GM12878 (cell line): ENCODE data around the gene SGO1. TPM values are rescaled to one million over a fixed set of nuclear protein-coding genes. Genes with fewer than 3 reads are reported as not detected.

ENCODE experiments used
- ATAC-seq: fragments of 200-7000 bp; cut with Tn5 transposase; 3 replicates; pipeline ENCODE4 v1.9.1; 2020; ENCODE audit warnings: mild to moderate bottlenecking, moderate library complexity
- BruUV-seq: library from RNA; stranded (reverse); fragments of 400-500 nt; replicated peaks from 2 replicates; lab custom pipeline; 2021; lab: Mats Ljungman, UMichigan
- CTCF ChIA-PET: fragments of 300-600 bp; sonication (Branson Sonifier 250); formaldehyde crosslinking; extraction: SDS; loops from one replicate; lab custom pipeline; 2021; ENCODE audit warnings: inconsistent platforms; lab: Yijun Ruan, JAX
- POLR2A ChIA-PET: fragments of 350-600 bp; formaldehyde crosslinking; extraction: SDS; loops from one replicate; lab custom pipeline; 2021; ENCODE audit warnings: inconsistent platforms; lab: Charles Lee
- RAD21 ChIA-PET: fragments of 300-600 bp; sonication (Branson Sonifier 250); formaldehyde crosslinking; loops from one replicate; lab custom pipeline; 2023; ENCODE audit warnings: antibody characterized with exemption; ENCODE audit not compliant: unreplicated experiment; lab: Charles Lee
- SMC1A ChIA-PET: fragments of 300-600 bp; sonication (Branson Sonifier 250); formaldehyde crosslinking; loops from one replicate; lab custom pipeline; 2023; ENCODE audit not compliant: unreplicated experiment, uncharacterized antibody; lab: Charles Lee
- DNase-seq: peaks from one replicate; pipeline ENCODE4 v3.0.0-alpha.2; 2011; ENCODE audit warnings: low read depth, low spot score
- FAIRE-seq: peaks from 3 replicates; lab custom pipeline; 2011; peaks lifted over from hg19 to GRCh38; lab: Jason Lieb, UNC
- H2AFZ ChIP-seq: 2 replicates; pipeline ENCODE4 v1.6.0; 2011; ENCODE audit warnings: low read depth, low read length, control low read depth; ENCODE audit not compliant: control insufficient read depth
- H3K27ac ChIP-seq: 2 replicates; pipeline ENCODE4 v1.5.1; 2011; ENCODE audit warnings: control low read depth; ENCODE audit not compliant: control insufficient read depth, insufficient read depth
- H3K27me3 ChIP-seq, 2 experiments: replicated peaks in 1 of 2; 2 replicates each; pipeline versions ENCODE4 v1.6.0 to v1.6.1; 2011; ENCODE audit warnings: low read length in 1 of 2; ENCODE audit not compliant: control insufficient read depth in 2 of 2, insufficient read depth in 2 of 2
- H3K36me3 ChIP-seq, 2 experiments: 2 replicates each; pipeline ENCODE4 v1.5.1; 2011; ENCODE audit warnings: low read length in 1 of 2; ENCODE audit not compliant: control insufficient read depth in 2 of 2, insufficient read depth in 2 of 2
- H3K4me1 ChIP-seq: 2 replicates; pipeline ENCODE4 v1.6.1; 2011; ENCODE audit warnings: mild to moderate bottlenecking, low read length, moderate library complexity, mixed read lengths; ENCODE audit not compliant: control insufficient read depth, insufficient read depth
- H3K4me2 ChIP-seq: 2 replicates; pipeline ENCODE4 v1.6.0; 2011; ENCODE audit warnings: control low read depth; ENCODE audit not compliant: control insufficient read depth, insufficient read depth
- H3K4me3 ChIP-seq: fragments of 200-600 bp; sonication (generic); 2 replicates; pipeline ENCODE4 v1.5.1; 2016
- H3K79me2 ChIP-seq: 2 replicates; pipeline ENCODE4 v1.6.0; 2011; ENCODE audit warnings: low read length; ENCODE audit not compliant: control insufficient read depth, insufficient read depth
- H3K9ac ChIP-seq: 2 replicates; pipeline ENCODE4 v1.8.0; 2011; ENCODE audit warnings: low read length, control low read depth, mixed read lengths; ENCODE audit not compliant: control insufficient read depth, insufficient read depth
- H3K9me3 ChIP-seq: replicated peaks from 3 replicates; pipeline ENCODE4 v1.5.1; 2011; ENCODE audit warnings: mild to moderate bottlenecking, low read length; ENCODE audit not compliant: control insufficient read depth, insufficient read depth
- H4K20me1 ChIP-seq: 2 replicates; pipeline ENCODE4 v1.6.0; 2011; ENCODE audit not compliant: control insufficient read depth, insufficient read depth
- ETV6 ChIP-seq, 2 experiments: fragments of 450-650 bp in 1 of 2; IDR thresholded peaks in 1 of 2; conservative IDR thresholded peaks in 1 of 2; 2 replicates each; pipeline ENCODE4 v1.6.1; 2014; ENCODE audit warnings: antibody characterized with exemption in 1 of 2, borderline replicate concordance in 1 of 2, low read depth in 1 of 2, mild to moderate bottlenecking in 1 of 2, moderate library complexity in 1 of 2
- GABPA ChIP-seq: IDR thresholded peaks from 2 replicates; pipeline ENCODE4 v1.6.1; 2014; ENCODE audit warnings: antibody characterized with exemption, low read depth, mild to moderate bottlenecking, inconsistent platforms
- KAT2A ChIP-seq: conservative IDR thresholded peaks from 2 replicates; pipeline ENCODE4 v1.6.1; 2011; ENCODE audit warnings: low read depth, low read length; ENCODE audit not compliant: control insufficient read depth
- TBL1XR1 ChIP-seq: IDR thresholded peaks from 2 replicates; pipeline ENCODE4 v1.6.1; 2012; ENCODE audit warnings: low read depth, low read length, improper control_type of control experiment
- ZNF24 ChIP-seq: fragments of 450-650 bp; IDR thresholded peaks from 2 replicates; pipeline ENCODE4 v1.6.1; 2017; ENCODE audit warnings: antibody characterized with exemption, mild to moderate bottlenecking
- WGBS: methylation state at CpG from one replicate; pipeline ENCODE4 v1.1.6; 2016; ENCODE audit warnings: low lambda C conversion rate; ENCODE audit not compliant: insufficient replicate concordance, insufficient coverage; ENCODE audit errors: missing lambda C conversion rate; 5-methylcytosine and 5-hydroxymethylcytosine counted together
- in situ Hi-C: fragments of 300-500 bp; cut with MboI; formaldehyde crosslinking; loops from 9 replicates; pipeline ENCODE4 v1.14.3; 2018; ENCODE audit warnings: mixed read lengths
- intact Hi-C: fragments of 100-400 bp; cut with micrococcal nuclease; formaldehyde crosslinking; loops from one replicate; pipeline ENCODE4 v1.14.2; 2022; ENCODE audit not compliant: unreplicated experiment
- polyA plus RNA-seq, 11 experiments: library from polyadenylated mRNA; depleted of rRNA in 4 of 11; unstranded in 6 of 11; stranded (reverse) in 5 of 11; fragments of >200 nt; fragmentation: Nextera tagmentation in 4 of 11; fragmentation: Illumina TruSeq in 1 of 11; extraction: Ambion mirVana in 4 of 11; extraction: Trizol in 1 of 11; gene quantifications; 1 replicate in 1 of 11; 2 replicates in 10 of 11; pipeline versions ENCODE4 v1.2.1 to v1.2.3, GENCODE V29; 2011 to 2016; ENCODE audit warnings: inconsistent platforms in 2 of 11, missing spikeins in 2 of 11, low read depth in 1 of 11
- total RNA-seq, 4 experiments: library from RNA; depleted of rRNA in 3 of 4; stranded (reverse); fragments of >200 nt in 3 of 4; fragmentation: Illumina TruSeq in 1 of 4; extraction: Trizol in 1 of 4; gene quantifications; 2 replicates each; pipeline versions ENCODE4 v1.2.1 to v1.2.3, GENCODE V29; 2013 to 2021
- TF ChIP-seq, protein P1 (sequence below): fragments of 450-650 bp; IDR thresholded peaks from 2 replicates; pipeline ENCODE4 v1.6.1; 2016; ENCODE audit warnings: mild to moderate bottlenecking
- TF ChIP-seq, protein P2 (sequence below): fragments of 450-650 bp; IDR thresholded peaks from 2 replicates; pipeline ENCODE4 v1.6.1; 2014; ENCODE audit warnings: mild to moderate bottlenecking

Gene SGO1
- total and polyA plus RNA-seq, 10 of the 15 experiments (the other 5 are each of a cell fraction or from before 2014, with no cell fraction given): 10.9 to 46.2 (median 17.6) TPM

DNA sequence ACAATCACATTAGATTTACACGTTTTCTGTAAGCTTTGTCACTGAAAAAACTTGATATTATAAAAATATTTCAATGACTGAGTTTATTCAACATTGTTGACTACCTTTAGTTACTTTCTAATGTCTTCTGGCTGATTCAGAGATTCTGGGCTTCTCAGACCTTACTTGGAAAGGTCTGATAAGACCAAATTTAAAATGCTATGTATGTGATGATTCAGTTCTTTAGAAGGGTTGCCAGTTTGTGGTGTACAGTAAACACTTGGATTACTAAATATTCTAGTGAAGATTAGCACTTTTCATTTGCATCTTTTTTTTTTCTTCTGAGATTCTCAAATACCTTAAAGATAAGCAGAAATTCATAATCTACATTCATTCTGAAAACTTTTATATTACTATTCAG, 49.8 kb downstream of the SGO1 start:
- BruUV-seq: no TSS peak

DNA sequence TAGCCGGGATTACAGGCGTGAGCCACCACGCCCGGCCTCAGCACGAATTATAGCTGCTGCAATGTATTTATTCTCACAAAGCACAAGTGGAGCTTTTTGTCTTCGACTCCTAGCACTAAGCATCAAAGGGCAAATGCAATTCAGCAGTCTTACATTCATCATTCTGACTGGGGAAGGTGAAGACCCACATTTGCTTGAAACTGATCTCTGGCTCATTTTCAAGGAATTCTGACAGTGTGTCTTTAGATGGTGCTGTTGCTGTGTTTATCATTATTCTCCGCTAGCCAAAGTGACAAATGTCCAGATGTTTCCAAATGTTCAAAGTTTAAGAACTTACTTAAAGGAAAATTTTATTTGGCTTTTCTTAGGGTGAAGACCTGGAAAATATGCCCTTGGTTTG, 55.9 kb downstream of the SGO1 start:
- CTCF ChIA-PET: interaction anchor here (0.9 kb wide), 1 partner anchor 26 kb away, joined by 3 read pairs; no protein-coding TSS in a partner anchor
- intact Hi-C loops (no loop called here), in situ Hi-C loops (no loop called here)
- FAIRE-seq: no peak
- no peak overlapping the region for H3K4me3 ChIP-seq
- H4K20me1 ChIP-seq: no peaks in the 10 kb centered on the region
- no peak overlapping the region for H3K9ac ChIP-seq
- TF ChIP-seq KAT2A (no peak), TBL1XR1 (no peak), GABPA (no peak), ZNF24 (no peak)
- TF ChIP-seq, protein P1, sequence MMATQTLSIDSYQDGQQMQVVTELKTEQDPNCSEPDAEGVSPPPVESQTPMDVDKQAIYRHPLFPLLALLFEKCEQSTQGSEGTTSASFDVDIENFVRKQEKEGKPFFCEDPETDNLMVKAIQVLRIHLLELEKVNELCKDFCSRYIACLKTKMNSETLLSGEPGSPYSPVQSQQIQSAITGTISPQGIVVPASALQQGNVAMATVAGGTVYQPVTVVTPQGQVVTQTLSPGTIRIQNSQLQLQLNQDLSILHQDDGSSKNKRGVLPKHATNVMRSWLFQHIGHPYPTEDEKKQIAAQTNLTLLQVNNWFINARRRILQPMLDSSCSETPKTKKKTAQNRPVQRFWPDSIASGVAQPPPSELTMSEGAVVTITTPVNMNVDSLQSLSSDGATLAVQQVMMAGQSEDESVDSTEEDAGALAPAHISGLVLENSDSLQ: no peak
- no peaks in the 10 kb centered on the region for H3K79me2 ChIP-seq
- SMC1A ChIA-PET: interaction anchor here (1.3 kb wide), 1 partner anchor 53 kb away, joined by 4 read pairs; no protein-coding TSS in a partner anchor
- H3K4me2 ChIP-seq: no peak overlapping the region
- no peak for ATAC-seq
- no peak overlapping the region for H3K27ac ChIP-seq
- no peaks in the 10 kb centered on the region for H3K27me3 ChIP-seq
- H3K36me3 ChIP-seq: no peaks in the 10 kb centered on the region
- RAD21 ChIA-PET: no interaction called here
- POLR2A ChIA-PET: interaction anchor here (0.5 kb wide), 1 partner anchor 112 kb away, joined by 3 read pairs; no protein-coding TSS in a partner anchor
- H2AFZ ChIP-seq: no peak overlapping the region
- H3K9me3 ChIP-seq: no peaks in the 10 kb centered on the region
- no peak for DNase-seq
- BruUV-seq: no TSS peak
- 98% methylated on average over 7 of the region's 7 CpGs for WGBS
- H3K4me1 ChIP-seq: peaks cover 14% of the 10 kb centered on the region

More for the DNA sequence above, 49.8 kb downstream of the SGO1 start:
- Histone ChIP-seq H3K27me3 (no peaks in the 10 kb centered on the region), H3K9ac (no peak overlapping the region), H3K4me3 (no peak overlapping the region), H3K4me1 (no peaks in the 10 kb centered on the region), H2AFZ (no peak overlapping the region), H3K9me3 (no peaks in the 10 kb centered on the region), H3K27ac (no peak overlapping the region), H3K4me2 (no peak overlapping the region), H3K36me3 (peaks cover 0 to 4% of the 10 kb centered on the region in 2 experiments; a peak in 3 of 4 replicates), H3K79me2 (no peaks in the 10 kb centered on the region), H4K20me1 (no peaks in the 10 kb centered on the region)
- intact Hi-C loops (no loop called here), in situ Hi-C loops (no loop called here)
- ChIA-PET CTCF (no interaction called here), RAD21 (interaction anchor here (0.9 kb wide), 1 partner anchor 12 kb away, joined by 3 read pairs; no protein-coding TSS in a partner anchor), POLR2A (no interaction called here), SMC1A (interaction anchor here (0.6 to 2.5 kb wide), 2 partner anchors 11 to 60 kb away, joined by 3 to 7 read pairs; no protein-coding TSS in a partner anchor)
- ATAC-seq (no peak), DNase-seq (no peak), FAIRE-seq (no peak)
- TF ChIP-seq, protein P2, sequence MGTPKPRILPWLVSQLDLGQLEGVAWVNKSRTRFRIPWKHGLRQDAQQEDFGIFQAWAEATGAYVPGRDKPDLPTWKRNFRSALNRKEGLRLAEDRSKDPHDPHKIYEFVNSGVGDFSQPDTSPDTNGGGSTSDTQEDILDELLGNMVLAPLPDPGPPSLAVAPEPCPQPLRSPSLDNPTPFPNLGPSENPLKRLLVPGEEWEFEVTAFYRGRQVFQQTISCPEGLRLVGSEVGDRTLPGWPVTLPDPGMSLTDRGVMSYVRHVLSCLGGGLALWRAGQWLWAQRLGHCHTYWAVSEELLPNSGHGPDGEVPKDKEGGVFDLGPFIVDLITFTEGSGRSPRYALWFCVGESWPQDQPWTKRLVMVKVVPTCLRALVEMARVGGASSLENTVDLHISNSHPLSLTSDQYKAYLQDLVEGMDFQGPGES: no peak
- no peak for TF ChIP-seq ETV6 (conservative IDR thresholded peaks at IDR 0.05 in 1 of 2, IDR thresholded peaks at IDR 0.05 in 1 of 2; ENCODE audit: borderline replicate concordance in 1 of 2, low read depth in 1 of 2)
- 87% methylated on average over 1 of the region's 1 CpG for WGBS
